Measurements from ENCODE around the gene MYRF. TPM values are rescaled to one million over a fixed set of nuclear protein-coding genes. Genes with fewer than 3 reads are reported as not detected.

The MYRF gene
- polyA plus RNA-seq, 1 donor (not counting 4 experiments of a cell fraction or from before 2014, with no cell fraction given) = 0.14 TPM

GRCh38 chr11:61814958-61815789 is 62.7 kb downstream of the MYRF start:
- H3K9me3 ChIP-seq (ENCODE audit: control insufficient read depth, low read depth, low read length) = no peaks in the 10 kb centered on the region
- dilution Hi-C loops (cut with MboI; ENCODE audit: extremely low pct_ligation_motif_present, low sequenced_read_pairs) = no loop called here
- no peaks in the 10 kb centered on the region for H3K9me1 ChIP-seq (ENCODE audit: control insufficient read depth, extremely low read depth, insufficient read depth, low read length)
- no peak for DNase-seq (ENCODE audit: low read depth, low spot score)
- peak overlapping the region; percentile 42 to 76 (median 70) for H3K4me3 ChIP-seq (ENCODE audit: control insufficient read depth in 2 of 3, extremely low read depth in 1 of 3, insufficient read depth in 2 of 3, low read depth in 1 of 3, low read length in 3 of 3)
- H3K79me2 ChIP-seq (ENCODE audit: control insufficient read depth, insufficient read depth, low read length) = no peaks in the 10 kb centered on the region
- peak overlapping the region; percentile 72 for H3K27ac ChIP-seq (ENCODE audit: control insufficient read depth, insufficient read depth, low read length)
- H3K9ac ChIP-seq (ENCODE audit: control insufficient read depth, extremely low read depth, insufficient read depth, low read length) = peak overlapping the region; percentile 86
- TF ChIP-seq EZH2 (IDR thresholded peaks at IDR 0.05; ENCODE audit: low read length) = no peak
- TF ChIP-seq, protein P1, sequence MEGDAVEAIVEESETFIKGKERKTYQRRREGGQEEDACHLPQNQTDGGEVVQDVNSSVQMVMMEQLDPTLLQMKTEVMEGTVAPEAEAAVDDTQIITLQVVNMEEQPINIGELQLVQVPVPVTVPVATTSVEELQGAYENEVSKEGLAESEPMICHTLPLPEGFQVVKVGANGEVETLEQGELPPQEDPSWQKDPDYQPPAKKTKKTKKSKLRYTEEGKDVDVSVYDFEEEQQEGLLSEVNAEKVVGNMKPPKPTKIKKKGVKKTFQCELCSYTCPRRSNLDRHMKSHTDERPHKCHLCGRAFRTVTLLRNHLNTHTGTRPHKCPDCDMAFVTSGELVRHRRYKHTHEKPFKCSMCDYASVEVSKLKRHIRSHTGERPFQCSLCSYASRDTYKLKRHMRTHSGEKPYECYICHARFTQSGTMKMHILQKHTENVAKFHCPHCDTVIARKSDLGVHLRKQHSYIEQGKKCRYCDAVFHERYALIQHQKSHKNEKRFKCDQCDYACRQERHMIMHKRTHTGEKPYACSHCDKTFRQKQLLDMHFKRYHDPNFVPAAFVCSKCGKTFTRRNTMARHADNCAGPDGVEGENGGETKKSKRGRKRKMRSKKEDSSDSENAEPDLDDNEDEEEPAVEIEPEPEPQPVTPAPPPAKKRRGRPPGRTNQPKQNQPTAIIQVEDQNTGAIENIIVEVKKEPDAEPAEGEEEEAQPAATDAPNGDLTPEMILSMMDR (optimal IDR thresholded peaks at IDR 0.05 in 1 of 3, IDR thresholded peaks at IDR 0.05 in 1 of 3, conservative IDR thresholded peaks at IDR 0.05 in 1 of 3; ENCODE audit: extremely low read depth in 1 of 3, insufficient read depth in 2 of 3, low read length in 3 of 3) = no peak
- peak overlapping the region; percentile 95 for H3K4me2 ChIP-seq (ENCODE audit: control insufficient read depth, extremely low read depth, insufficient read depth, low read depth, low read length)
- no peak for FAIRE-seq
- H2AFZ ChIP-seq (ENCODE audit: control insufficient read depth, low read length) = peak overlapping the region; percentile 75
- peaks cover 0 to 12% of the 10 kb centered on the region in 2 experiments for H3K36me3 ChIP-seq (ENCODE audit: control insufficient read depth in 2 of 2, extremely low read depth in 1 of 2, insufficient read depth in 2 of 2, low read length in 2 of 2)
- peaks cover 26% of the 10 kb centered on the region for H3K4me1 ChIP-seq (ENCODE audit: control insufficient read depth, extremely low read depth, insufficient read depth, low read length)
- H3K27me3 ChIP-seq (ENCODE audit: control insufficient read depth, extremely low read depth, insufficient read depth, low read length) = no peaks in the 10 kb centered on the region
- no peaks in the 10 kb centered on the region for H4K20me1 ChIP-seq (ENCODE audit: control insufficient read depth, extremely low read depth, insufficient read depth, low read length)

GRCh38 chr11:61815790-61816735 is 63.6 kb downstream of the MYRF start:
- H3K4me1 ChIP-seq (ENCODE audit: control insufficient read depth, extremely low read depth, insufficient read depth, low read length) = peaks cover 35% of the 10 kb centered on the region
- no peak for DNase-seq (ENCODE audit: low read depth, low spot score)

More at GRCh38 chr11:61815790-61816735, 63.6 kb downstream of the MYRF start:
- peak overlapping the region; percentile 42 to 76 (median 70) for H3K4me3 ChIP-seq (ENCODE audit: control insufficient read depth in 2 of 3, extremely low read depth in 1 of 3, insufficient read depth in 2 of 3, low read depth in 1 of 3, low read length in 3 of 3)
- H2AFZ ChIP-seq (ENCODE audit: control insufficient read depth, low read length) = peak overlapping the region; percentile 70
- H3K9me1 ChIP-seq (ENCODE audit: control insufficient read depth, extremely low read depth, insufficient read depth, low read length) = no peaks in the 10 kb centered on the region
- no peaks in the 10 kb centered on the region for H3K9me3 ChIP-seq (ENCODE audit: control insufficient read depth, low read depth, low read length)
- peaks cover 0 to 9% of the 10 kb centered on the region in 2 experiments for H3K36me3 ChIP-seq (ENCODE audit: control insufficient read depth in 2 of 2, extremely low read depth in 1 of 2, insufficient read depth in 2 of 2, low read length in 2 of 2)
- no peak for FAIRE-seq
- peak overlapping the region; percentile 72 for H3K27ac ChIP-seq (ENCODE audit: control insufficient read depth, insufficient read depth, low read length)
- H3K9ac ChIP-seq (ENCODE audit: control insufficient read depth, extremely low read depth, insufficient read depth, low read length) = peak overlapping the region; percentile 86
- no peaks in the 10 kb centered on the region for H3K27me3 ChIP-seq (ENCODE audit: control insufficient read depth, extremely low read depth, insufficient read depth, low read length)
- no peaks in the 10 kb centered on the region for H3K79me2 ChIP-seq (ENCODE audit: control insufficient read depth, insufficient read depth, low read length)
- no peak for TF ChIP-seq EZH2 (IDR thresholded peaks at IDR 0.05; ENCODE audit: low read length)
- TF ChIP-seq, protein P1 (optimal IDR thresholded peaks at IDR 0.05 in 1 of 3, IDR thresholded peaks at IDR 0.05 in 1 of 3, conservative IDR thresholded peaks at IDR 0.05 in 1 of 3; ENCODE audit: extremely low read depth in 1 of 3, insufficient read depth in 2 of 3, low read length in 3 of 3) = peak in 1 of 3 experiments; percentile 13
- dilution Hi-C loops (cut with MboI; ENCODE audit: extremely low pct_ligation_motif_present, low sequenced_read_pairs) = no loop called here
- no peaks in the 10 kb centered on the region for H4K20me1 ChIP-seq (ENCODE audit: control insufficient read depth, extremely low read depth, insufficient read depth, low read length)
- peak overlapping the region; percentile 95 for H3K4me2 ChIP-seq (ENCODE audit: control insufficient read depth, extremely low read depth, insufficient read depth, low read depth, low read length)

All from keratinocyte (primary cell).